Fibroblast of lung (primary cell): Measurements from ENCODE around the gene KCNIP3. TPM values are rescaled to one million over a fixed set of nuclear protein-coding genes. Genes with fewer than 3 reads are reported as not detected.

ENCODE experiments used
- DNase-seq, 2 donors: peaks; one replicate each; pipeline versions ENCODE4 v3.0.0 to v3.0.0-alpha.2; 2010; ENCODE audit warnings: low read depth in 2 of 2
- H2AFZ ChIP-seq: 2 replicates; pipeline ENCODE4 v1.5.1; 2012; ENCODE audit warnings: low read length, control low read depth, inconsistent platforms
- H3K27ac ChIP-seq: 2 replicates; pipeline ENCODE4 v1.5.1; 2011; ENCODE audit warnings: low read length, control low read depth; ENCODE audit not compliant: insufficient read depth
- H3K27me3 ChIP-seq: 2 replicates; pipeline ENCODE4 v1.5.1; 2011; ENCODE audit warnings: mild to moderate bottlenecking, low read length; ENCODE audit not compliant: control insufficient read depth, insufficient read depth
- H3K36me3 ChIP-seq: 2 replicates; pipeline ENCODE4 v1.5.1; 2011; ENCODE audit warnings: low read length; ENCODE audit not compliant: control insufficient read depth, insufficient read depth
- H3K4me1 ChIP-seq: 2 replicates; pipeline ENCODE4 v1.5.1; 2011; ENCODE audit warnings: low read length; ENCODE audit not compliant: control insufficient read depth, insufficient read depth; ENCODE audit errors: extremely low read depth
- H3K4me2 ChIP-seq: 2 replicates; pipeline ENCODE4 v1.5.1; 2011; ENCODE audit warnings: low read length, control low read depth; ENCODE audit not compliant: insufficient read depth; ENCODE audit errors: extremely low read depth
- H3K4me3 ChIP-seq, 4 experiments: fragments of 200-600 bp in 1 of 4; sonication (generic) in 1 of 4; replicated peaks in 1 of 4; 2 replicates each; pipeline ENCODE4 v1.5.1; 2011 to 2016; ENCODE audit warnings: low read length in 4 of 4, low read depth in 3 of 4, mild to moderate bottlenecking in 3 of 4, control low read depth in 2 of 4, inconsistent platforms in 1 of 4, mixed read lengths in 1 of 4; ENCODE audit not compliant: insufficient read depth in 1 of 4; ENCODE audit errors: control extremely low read depth in 1 of 4
- H3K79me2 ChIP-seq: 2 replicates; pipeline ENCODE4 v1.5.1; 2012; ENCODE audit warnings: mild to moderate bottlenecking, low read length, inconsistent platforms; ENCODE audit not compliant: control insufficient read depth, insufficient read depth
- H3K9ac ChIP-seq: 2 replicates; pipeline ENCODE4 v1.5.1; 2011; ENCODE audit warnings: mild to moderate bottlenecking, low read length, control low read depth; ENCODE audit not compliant: insufficient read depth
- H3K9me3 ChIP-seq: 2 replicates; pipeline ENCODE4 v1.5.1; 2012; ENCODE audit warnings: low read depth, low read length; ENCODE audit not compliant: control insufficient read depth, insufficient read depth
- H4K20me1 ChIP-seq: 2 replicates; pipeline ENCODE4 v1.5.1; 2011; ENCODE audit warnings: low read length; ENCODE audit not compliant: control insufficient read depth, insufficient read depth; ENCODE audit errors: extremely low read depth
- EZH2 ChIP-seq: IDR thresholded peaks from 2 replicates; pipeline ENCODE4 v1.5.1; 2012; ENCODE audit warnings: low read length, control low read depth, mild to moderate bottlenecking; ENCODE audit errors: missing control alignments
- polyA plus RNA-seq, 2 donors: library from polyadenylated mRNA; depleted of rRNA in 1 of 2; stranded (reverse) in 1 of 2; unstranded in 1 of 2; fragments of >200 nt; gene quantifications; 2 replicates each; pipeline ENCODE4 v1.2.1, GENCODE V29; 2011 to 2012; ENCODE audit warnings: missing spikeins in 1 of 2
- total RNA-seq: library from RNA; depleted of rRNA; stranded (reverse); fragments of >200 nt; gene quantifications from 2 replicates; pipeline ENCODE4 v1.2.1, GENCODE V29; 2014
- TF ChIP-seq, protein P1 (sequence below), 2 donors: IDR thresholded peaks in 1 of 2; conservative IDR thresholded peaks in 1 of 2; 1 replicate in 1 of 2; 2 replicates in 1 of 2; pipeline ENCODE4 v1.5.1; 2011 to 2012; ENCODE audit warnings: low read length in 2 of 2, control low read depth in 1 of 2, inconsistent platforms in 1 of 2, low read depth in 1 of 2, mild to moderate bottlenecking in 1 of 2

Gene KCNIP3
- total and polyA plus RNA-seq, 2 donors (not counting 1 experiment from before 2014, with no cell fraction given) = 0.32 to 1.7 TPM

DNA sequence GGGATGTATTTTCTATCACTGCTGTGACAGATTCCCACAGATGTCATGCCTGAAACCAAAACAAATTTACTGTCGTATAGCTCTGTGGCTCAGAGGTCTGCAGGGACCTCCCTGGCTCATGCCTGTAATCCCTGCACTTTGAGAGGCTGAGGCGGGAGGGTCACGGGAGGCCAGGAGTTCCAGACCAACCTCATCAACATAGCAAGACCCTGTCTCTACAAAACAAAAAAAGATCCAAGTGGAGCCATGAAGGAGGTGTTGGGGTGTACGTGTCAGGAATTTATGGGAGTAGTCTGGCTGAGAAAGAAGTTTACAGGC, 54.4 kb downstream of the KCNIP3 start:
- Histone ChIP-seq H3K27ac (no peak overlapping the region), H3K4me1 (no peaks in the 10 kb centered on the region), H2AFZ (no peak overlapping the region), H3K4me2 (no peak overlapping the region), H4K20me1 (no peaks in the 10 kb centered on the region), H3K36me3 (no peaks in the 10 kb centered on the region), H3K9ac (no peak overlapping the region), H3K79me2 (no peaks in the 10 kb centered on the region), H3K9me3 (no peaks in the 10 kb centered on the region), H3K4me3 (no peak overlapping the region), H3K27me3 (peaks cover 2% of the 10 kb centered on the region)
- TF ChIP-seq, protein P1, sequence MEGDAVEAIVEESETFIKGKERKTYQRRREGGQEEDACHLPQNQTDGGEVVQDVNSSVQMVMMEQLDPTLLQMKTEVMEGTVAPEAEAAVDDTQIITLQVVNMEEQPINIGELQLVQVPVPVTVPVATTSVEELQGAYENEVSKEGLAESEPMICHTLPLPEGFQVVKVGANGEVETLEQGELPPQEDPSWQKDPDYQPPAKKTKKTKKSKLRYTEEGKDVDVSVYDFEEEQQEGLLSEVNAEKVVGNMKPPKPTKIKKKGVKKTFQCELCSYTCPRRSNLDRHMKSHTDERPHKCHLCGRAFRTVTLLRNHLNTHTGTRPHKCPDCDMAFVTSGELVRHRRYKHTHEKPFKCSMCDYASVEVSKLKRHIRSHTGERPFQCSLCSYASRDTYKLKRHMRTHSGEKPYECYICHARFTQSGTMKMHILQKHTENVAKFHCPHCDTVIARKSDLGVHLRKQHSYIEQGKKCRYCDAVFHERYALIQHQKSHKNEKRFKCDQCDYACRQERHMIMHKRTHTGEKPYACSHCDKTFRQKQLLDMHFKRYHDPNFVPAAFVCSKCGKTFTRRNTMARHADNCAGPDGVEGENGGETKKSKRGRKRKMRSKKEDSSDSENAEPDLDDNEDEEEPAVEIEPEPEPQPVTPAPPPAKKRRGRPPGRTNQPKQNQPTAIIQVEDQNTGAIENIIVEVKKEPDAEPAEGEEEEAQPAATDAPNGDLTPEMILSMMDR (conservative IDR thresholded peaks at IDR 0.05 in 1 of 2, IDR thresholded peaks at IDR 0.05 in 1 of 2; ENCODE audit: low read depth in 1 of 2, low read length in 2 of 2) = no peak
- TF ChIP-seq EZH2 = no peak
- DNase-seq = no peak

DNA sequence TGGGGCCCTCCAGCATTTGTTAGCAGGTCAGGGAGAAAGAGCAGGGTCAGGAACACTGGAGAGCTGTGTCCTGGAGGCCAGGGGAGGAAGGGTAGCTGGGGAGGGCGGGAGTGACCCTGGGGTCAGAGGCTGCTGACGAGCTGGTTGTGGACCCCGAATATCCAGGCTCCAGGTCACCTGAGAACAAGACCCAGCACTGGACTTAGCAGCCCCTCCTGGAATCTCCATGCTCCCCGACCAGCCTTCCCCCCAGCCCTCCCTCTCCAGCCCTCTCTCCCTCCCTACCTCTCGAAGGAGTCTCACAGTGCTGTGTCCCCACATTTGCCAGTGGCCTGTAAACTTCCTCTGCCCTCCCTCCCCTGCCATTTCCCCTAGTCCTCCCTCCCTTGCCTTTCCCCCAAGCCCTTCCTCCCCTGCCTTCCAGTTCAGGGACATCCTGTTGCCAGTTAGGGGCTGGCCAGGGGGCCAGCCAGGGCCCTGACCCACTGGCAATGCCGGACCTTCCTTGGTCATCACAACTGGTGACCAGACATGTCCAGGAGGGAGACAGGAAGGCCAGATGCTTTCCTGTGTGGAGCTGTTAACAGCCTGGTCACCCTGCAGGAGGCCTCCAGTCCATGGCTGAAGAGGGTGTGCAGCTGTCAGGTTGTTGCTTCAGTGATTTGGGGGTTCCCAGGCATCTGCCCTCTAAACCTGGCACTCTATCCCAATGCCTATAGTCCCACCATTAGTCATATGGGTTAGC, 55.3 kb downstream of the KCNIP3 start:
- TF ChIP-seq EZH2 = no peak
- TF ChIP-seq, protein P1 (conservative IDR thresholded peaks at IDR 0.05 in 1 of 2, IDR thresholded peaks at IDR 0.05 in 1 of 2; ENCODE audit: low read depth in 1 of 2, low read length in 2 of 2) = no peak
- no peak for DNase-seq
- no peak overlapping the region for H3K27ac ChIP-seq
- peaks cover 2% of the 10 kb centered on the region for H3K27me3 ChIP-seq
- no peaks in the 10 kb centered on the region for H3K36me3 ChIP-seq
- H3K79me2 ChIP-seq = no peaks in the 10 kb centered on the region
- H4K20me1 ChIP-seq = no peaks in the 10 kb centered on the region
- H3K4me3 ChIP-seq = no peak overlapping the region
- no peak overlapping the region for H3K4me2 ChIP-seq
- H3K4me1 ChIP-seq = no peaks in the 10 kb centered on the region
- H3K9ac ChIP-seq = no peak overlapping the region
- no peak overlapping the region for H2AFZ ChIP-seq
- H3K9me3 ChIP-seq = no peaks in the 10 kb centered on the region

DNA sequence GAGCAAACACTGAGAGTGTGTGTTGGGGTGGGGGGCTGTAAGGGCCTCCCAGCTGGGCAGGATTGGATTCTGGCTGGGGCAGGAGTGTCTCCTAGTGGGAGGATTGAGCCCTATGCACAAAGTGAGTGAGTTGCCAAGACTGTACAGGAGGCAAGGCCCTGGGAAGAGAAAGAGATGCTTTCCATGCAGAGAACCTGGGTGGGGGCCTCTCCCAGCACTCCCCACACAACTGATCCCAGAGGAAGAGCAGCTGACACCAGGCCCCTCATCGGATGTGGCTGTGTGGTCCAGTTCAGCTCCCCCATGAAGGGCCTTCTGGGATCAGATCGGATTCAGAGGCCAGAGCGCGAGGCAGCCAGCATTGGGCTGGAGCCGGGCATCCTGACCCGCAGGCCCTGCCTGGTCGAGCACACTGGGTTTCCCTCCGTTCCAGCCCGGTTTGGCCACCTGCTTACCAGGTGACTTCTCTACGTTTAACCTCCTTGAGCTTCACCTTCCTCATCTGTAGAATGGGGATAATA, 56.0 kb downstream of the KCNIP3 start:
- H4K20me1 ChIP-seq = no peaks in the 10 kb centered on the region
- DNase-seq = no peak
- no peaks in the 10 kb centered on the region for H3K9me3 ChIP-seq
- H3K27ac ChIP-seq = no peak overlapping the region
- H3K79me2 ChIP-seq = no peaks in the 10 kb centered on the region
- no peaks in the 10 kb centered on the region for H3K36me3 ChIP-seq
- H3K9ac ChIP-seq = no peak overlapping the region
- H3K4me1 ChIP-seq = no peaks in the 10 kb centered on the region
- no peak overlapping the region for H2AFZ ChIP-seq
- TF ChIP-seq, protein P1 (conservative IDR thresholded peaks at IDR 0.05 in 1 of 2, IDR thresholded peaks at IDR 0.05 in 1 of 2; ENCODE audit: low read depth in 1 of 2, low read length in 2 of 2) = no peak
- no peak for TF ChIP-seq EZH2
- H3K4me2 ChIP-seq = no peak overlapping the region
- no peak overlapping the region for H3K4me3 ChIP-seq
- H3K27me3 ChIP-seq = peaks cover 2% of the 10 kb centered on the region
